Measurements from ENCODE around the gene CD28. TPM values are rescaled to one million over a fixed set of nuclear protein-coding genes. Genes with fewer than 3 reads are reported as not detected.

CD28 gene
- total RNA-seq, 6 experiments from 2014 or later, result 0.16 to 1.6 (median 0.46) TPM

DNA sequence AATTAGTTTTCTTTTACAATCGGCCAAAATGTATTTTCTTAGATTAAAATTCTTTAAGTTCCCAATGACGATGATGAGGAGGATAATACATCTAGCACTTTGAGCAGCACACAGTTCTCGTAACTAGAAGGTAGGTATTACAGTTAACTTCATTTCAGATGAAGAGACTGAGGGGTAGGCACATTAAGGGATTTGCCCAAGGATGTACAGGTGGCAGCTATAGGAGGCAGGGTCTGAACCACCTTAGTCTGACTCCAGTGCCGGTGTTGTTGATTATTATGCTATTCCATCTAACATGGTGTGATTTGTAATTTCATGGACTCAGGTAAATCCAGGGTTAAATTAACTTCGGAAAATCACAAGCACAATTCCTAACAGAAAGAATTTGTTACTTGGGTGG, 1.1 kb downstream of the CD28 start:
- H3K4me3 ChIP-seq, result no peak overlapping the region
- intact Hi-C loops (cut with DNase I), result no loop called here
- ATAC-seq (no peak), DNase-seq (no peak)
- no peaks in the 10 kb centered on the region for H3K36me3 ChIP-seq
- H3K27me3 ChIP-seq, result no peaks in the 10 kb centered on the region
- H3K4me1 ChIP-seq, result no peaks in the 10 kb centered on the region
- no peak overlapping the region for H3K27ac ChIP-seq
- no peak for TF ChIP-seq POLR2A (IDR thresholded peaks at IDR 0.05)
- TF ChIP-seq, protein P1, sequence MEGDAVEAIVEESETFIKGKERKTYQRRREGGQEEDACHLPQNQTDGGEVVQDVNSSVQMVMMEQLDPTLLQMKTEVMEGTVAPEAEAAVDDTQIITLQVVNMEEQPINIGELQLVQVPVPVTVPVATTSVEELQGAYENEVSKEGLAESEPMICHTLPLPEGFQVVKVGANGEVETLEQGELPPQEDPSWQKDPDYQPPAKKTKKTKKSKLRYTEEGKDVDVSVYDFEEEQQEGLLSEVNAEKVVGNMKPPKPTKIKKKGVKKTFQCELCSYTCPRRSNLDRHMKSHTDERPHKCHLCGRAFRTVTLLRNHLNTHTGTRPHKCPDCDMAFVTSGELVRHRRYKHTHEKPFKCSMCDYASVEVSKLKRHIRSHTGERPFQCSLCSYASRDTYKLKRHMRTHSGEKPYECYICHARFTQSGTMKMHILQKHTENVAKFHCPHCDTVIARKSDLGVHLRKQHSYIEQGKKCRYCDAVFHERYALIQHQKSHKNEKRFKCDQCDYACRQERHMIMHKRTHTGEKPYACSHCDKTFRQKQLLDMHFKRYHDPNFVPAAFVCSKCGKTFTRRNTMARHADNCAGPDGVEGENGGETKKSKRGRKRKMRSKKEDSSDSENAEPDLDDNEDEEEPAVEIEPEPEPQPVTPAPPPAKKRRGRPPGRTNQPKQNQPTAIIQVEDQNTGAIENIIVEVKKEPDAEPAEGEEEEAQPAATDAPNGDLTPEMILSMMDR (IDR thresholded peaks at IDR 0.05), result no peak
- no peaks in the 10 kb centered on the region for H3K9me3 ChIP-seq
- 71% methylated on average over 5 of the region's 5 CpGs for WGBS (ENCODE audit: insufficient coverage, low coverage, low lambda C conversion rate, missing lambda C conversion rate)

DNA sequence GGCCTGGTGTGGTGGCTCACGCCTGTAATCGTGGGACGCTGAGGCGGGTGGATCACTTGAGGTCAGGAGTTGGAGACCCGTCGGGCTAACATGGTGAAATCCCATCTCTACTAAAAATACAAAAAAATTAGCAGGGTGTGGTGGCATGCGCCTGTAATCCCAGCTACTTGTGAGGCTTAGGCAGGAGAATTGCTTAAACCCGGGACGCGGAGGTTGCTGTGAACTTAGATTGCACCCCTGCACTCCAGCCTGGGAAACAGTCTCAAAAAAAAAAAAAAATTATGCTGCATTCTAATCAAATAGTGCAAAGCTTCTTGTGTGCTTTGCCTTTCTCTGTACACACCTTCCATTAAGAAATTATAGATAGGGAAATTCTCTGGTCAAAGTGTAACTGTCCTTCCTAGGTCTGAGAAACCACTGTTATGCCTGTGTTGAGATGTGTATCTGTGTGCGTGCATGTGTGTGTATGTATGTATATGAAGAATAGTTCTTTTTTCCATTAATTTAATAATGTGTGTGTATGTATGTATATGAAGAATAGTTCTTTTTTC, 2.5 kb downstream of the CD28 start:
- Histone ChIP-seq H3K4me3 (no peak overlapping the region), H3K27ac (no peak overlapping the region), H3K4me1 (peaks cover 0 to 2% (median 0%) of the 10 kb centered on the region in 4 donors), H3K36me3 (no peaks in the 10 kb centered on the region), H3K9me3 (no peaks in the 10 kb centered on the region), H3K27me3 (no peaks in the 10 kb centered on the region)
- WGBS (ENCODE audit: insufficient coverage, low coverage, low lambda C conversion rate, missing lambda C conversion rate), result 89% methylated on average over 11 of the region's 11 CpGs
- intact Hi-C loops (cut with DNase I), result no loop called here
- peak in 1 of 4 donors; percentile 14 for ATAC-seq
- no peak for DNase-seq
- TF ChIP-seq, protein P1 (IDR thresholded peaks at IDR 0.05), result no peak
- TF ChIP-seq POLR2A (IDR thresholded peaks at IDR 0.05), result no peak

DNA sequence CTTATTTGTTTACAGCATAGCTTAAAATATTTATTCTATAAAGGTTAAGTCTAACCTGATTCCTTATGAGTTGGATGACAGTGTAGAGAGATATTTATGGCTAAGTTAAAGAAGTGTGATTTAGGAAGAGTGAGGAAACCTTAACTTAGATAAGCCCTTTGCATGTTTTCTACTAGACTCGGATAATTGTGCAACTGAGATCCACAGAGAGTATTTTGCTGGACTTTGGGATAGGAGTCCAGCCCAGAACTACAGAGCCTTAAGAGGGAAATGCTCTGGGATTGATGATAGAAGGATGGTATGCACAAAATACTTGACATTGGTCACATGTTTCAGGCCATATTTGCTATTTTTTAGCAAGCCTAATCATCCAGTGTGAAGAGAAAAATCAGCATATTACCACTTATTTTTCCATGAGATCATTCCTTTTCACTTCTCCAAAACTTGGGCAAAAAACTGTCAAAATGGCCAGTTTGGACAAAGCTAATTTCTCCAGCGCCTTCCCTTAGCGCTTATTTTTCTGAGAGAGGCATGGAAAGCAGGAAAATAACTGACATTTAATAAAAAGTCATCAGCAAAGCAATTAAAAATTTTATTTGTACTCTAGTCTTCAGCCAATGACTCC, 3.1 kb downstream of the CD28 start:
- H3K27me3 ChIP-seq, result no peaks in the 10 kb centered on the region
- peaks cover 0 to 8% (median 0%) of the 10 kb centered on the region in 4 donors for H3K4me1 ChIP-seq
- no peak overlapping the region for H3K4me3 ChIP-seq
- H3K27ac ChIP-seq, result no peak overlapping the region
- ATAC-seq (peak in 2 of 4 donors; percentile 20 to 64), DNase-seq (no peak)
- intact Hi-C loops (cut with DNase I), result no loop called here
- TF ChIP-seq, protein P1 (IDR thresholded peaks at IDR 0.05), result no peak
- TF ChIP-seq POLR2A (IDR thresholded peaks at IDR 0.05), result no peak
- 60% methylated on average over 3 of the region's 3 CpGs for WGBS (ENCODE audit: insufficient coverage, low coverage, low lambda C conversion rate, missing lambda C conversion rate)
- no peaks in the 10 kb centered on the region for H3K36me3 ChIP-seq
- no peaks in the 10 kb centered on the region for H3K9me3 ChIP-seq

- DNase-seq (no peak), ATAC-seq (no peak)
- Histone ChIP-seq H3K36me3 (no peaks in the 10 kb centered on the region), H3K27me3 (no peaks in the 10 kb centered on the region), H3K4me3 (no peak overlapping the region), H3K9me3 (no peaks in the 10 kb centered on the region), H3K27ac (no peak overlapping the region), H3K4me1 (peaks cover 0 to 10% (median 0%) of the 10 kb centered on the region in 4 donors)
- 55% methylated on average over 4 of the region's 4 CpGs for whole genome bisulfite sequencing (ENCODE audit: insufficient coverage, low coverage, low lambda C conversion rate, missing lambda C conversion rate)
- no peak for TF ChIP-seq POLR2A (IDR thresholded peaks at IDR 0.05)
- TF ChIP-seq, protein P1 (IDR thresholded peaks at IDR 0.05), result no peak
- intact Hi-C loops (cut with DNase I), result no loop called here
Measured at GRCh38 chr2:203710226-203710625, 3.8 kb downstream of the CD28 start.
